ENCODE measurements around the gene MS4A4E.
"Not testable (repeated sequence)": the region's sequence is repeated elsewhere in the genome, so short reads cannot be mapped to it uniquely, and the experiment has no call there.

The MS4A4E gene

GRCh38 chr11:60221181-60221580 is 21.8 kb downstream of the MS4A4E start:
- DNase-seq = no peak

- no peak for DNase-seq
Observed at GRCh38 chr11:60214386-60214785, 28.6 kb downstream of the MS4A4E start.

- DNase-seq = no peak
Observed at GRCh38 chr11:60211206-60211605, 31.7 kb downstream of the MS4A4E start.

GRCh38 chr11:60209977-60210376 is 33.0 kb downstream of the MS4A4E start:
- no peak for DNase-seq

- no peak for DNase-seq
Observed at GRCh38 chr11:60208951-60209350, 34.0 kb downstream of the MS4A4E start.

GRCh38 chr11:60208146-60208895 is 34.6 kb downstream of the MS4A4E start:
- no peak for DNase-seq

GRCh38 chr11:60206616-60207015 is 36.3 kb downstream of the MS4A4E start:
- no peak for DNase-seq

GRCh38 chr11:60204922-60205321 is 38.0 kb downstream of the MS4A4E start:
- DNase-seq = no peak

- not testable (repeated sequence) for DNase-seq
Observed at GRCh38 chr11:60201334-60201733, 41.6 kb downstream of the MS4A4E start.

- DNase-seq = no peak
Observed at GRCh38 chr11:60197442-60197841, 45.5 kb downstream of the MS4A4E start.

GRCh38 chr11:60195923-60196368 is 47.0 kb downstream of the MS4A4E start:
- no peak for DNase-seq

GRCh38 chr11:60194511-60194910 is 48.4 kb downstream of the MS4A4E start:
- no peak for DNase-seq

GRCh38 chr11:60193687-60194433 is 49.1 kb downstream of the MS4A4E start:
- peak; percentile 9 for DNase-seq

- DNase-seq = not testable (repeated sequence)
Observed at GRCh38 chr11:60192564-60192963, 50.4 kb downstream of the MS4A4E start.

GRCh38 chr11:60188481-60188880 is 54.5 kb downstream of the MS4A4E start:
- not testable (repeated sequence) for DNase-seq

GRCh38 chr11:60186128-60186527 is 56.8 kb downstream of the MS4A4E start:
- not testable (repeated sequence) for DNase-seq

- DNase-seq = not testable (repeated sequence)
Observed at GRCh38 chr11:60185512-60185827, 57.5 kb downstream of the MS4A4E start.

- DNase-seq = no peak
Observed at GRCh38 chr11:60184824-60185511, 58.0 kb downstream of the MS4A4E start.

- DNase-seq = no peak
Observed at GRCh38 chr11:60183591-60184205, 59.2 kb downstream of the MS4A4E start.

GRCh38 chr11:60182541-60183330 is 60.2 kb downstream of the MS4A4E start, which contains the start of gene MS4A6A:
Gene MS4A6A (minus strand): TSS chr11:60183083. CDS start chr11:60181727, 1,356 bp downstream.
- no peak for DNase-seq

- no peak for DNase-seq
Observed at GRCh38 chr11:60175860-60176275, 67.1 kb downstream of the MS4A4E start.

GRCh38 chr11:60172011-60172410 is 70.9 kb downstream of the MS4A4E start:
- DNase-seq = no peak
